ENCODE measurements around the gene ZCCHC18. TPM values are rescaled to one million over a fixed set of nuclear protein-coding genes. Genes with fewer than 3 reads are reported as not detected.
"Not testable (repeated sequence)": the region's sequence is repeated elsewhere in the genome, so short reads cannot be mapped to it uniquely, and the experiment has no call there.

ZCCHC18 gene
- 1 to 10 TPM; 4.0 to 5.0 (median 4.3) TPM for polyA plus RNA-seq

GRCh38 chrX:104112326-104112951, at the start of gene ZCCHC18:
Gene ZCCHC18 (plus strand): TSS chrX:104112523. CDS start chrX:104114112, 1,589 bp downstream.
- H3K27me3 Mint-ChIP-seq (ENCODE audit: low read depth in 3 of 3), result peaks cover 2 to 9% (median 2%) of the 10 kb centered on the region in 3 donors
- H3K27ac Mint-ChIP-seq, result peak within 1 kb of the TSS; percentile 82 to 96 (median 88)
- no peaks in the 10 kb centered on the region for H3K36me3 Mint-ChIP-seq
- peak; percentile 54 to 60 (median 57) for DNase-seq
- H3K4me1 Mint-ChIP-seq, result peaks cover 59 to 61% of the 10 kb centered on the region in 2 donors
- peak within 1 kb of the TSS; percentile 83 to 91 (median 90) for H3K4me3 Mint-ChIP-seq
- no peaks in the 10 kb centered on the region for H3K9me3 Mint-ChIP-seq

GRCh38 chrX:104062636-104063035, 49.7 kb upstream of the ZCCHC18 start:
- H3K9me3 Mint-ChIP-seq; H3K4me1 Mint-ChIP-seq; DNase-seq; H3K27me3 Mint-ChIP-seq (ENCODE audit: low read depth in 3 of 3); H3K36me3 Mint-ChIP-seq; H3K4me3 Mint-ChIP-seq; H3K27ac Mint-ChIP-seq: not testable (repeated sequence)

GRCh38 chrX:104075778-104076445, 36.4 kb upstream of the ZCCHC18 start, which contains the start of gene TMSB15C:
Gene TMSB15C (minus strand): TSS chrX:104076236.
- H3K9me3 Mint-ChIP-seq; DNase-seq; H3K4me1 Mint-ChIP-seq; H3K27ac Mint-ChIP-seq; H3K27me3 Mint-ChIP-seq (ENCODE audit: low read depth in 3 of 3); H3K4me3 Mint-ChIP-seq; H3K36me3 Mint-ChIP-seq: not testable (repeated sequence)

GRCh38 chrX:104077854-104078253, 34.5 kb upstream of the ZCCHC18 start:
- not testable (repeated sequence) for DNase-seq; H3K27me3 Mint-ChIP-seq (ENCODE audit: low read depth in 3 of 3); H3K4me3 Mint-ChIP-seq; H3K36me3 Mint-ChIP-seq; H3K9me3 Mint-ChIP-seq; H3K27ac Mint-ChIP-seq; H3K4me1 Mint-ChIP-seq

- Mint-ChIP-seq H3K36me3 (no peaks in the 10 kb centered on the region), H3K27me3 (ENCODE audit: low read depth in 3 of 3) (peaks cover 0 to 8% (median 5%) of the 10 kb centered on the region in 3 donors), H3K4me3 (no peak overlapping the region), H3K27ac (no peak overlapping the region), H3K4me1 (no peaks in the 10 kb centered on the region), H3K9me3 (no peaks in the 10 kb centered on the region)
- DNase-seq, result no peak
Measured at GRCh38 chrX:104084063-104084462, 28.3 kb upstream of the ZCCHC18 start.

- H3K27me3 Mint-ChIP-seq (ENCODE audit: low read depth in 3 of 3), result peaks cover 0 to 8% (median 5%) of the 10 kb centered on the region in 3 donors
- no peak overlapping the region for H3K4me3 Mint-ChIP-seq
- no peak overlapping the region for H3K27ac Mint-ChIP-seq
- no peaks in the 10 kb centered on the region for H3K36me3 Mint-ChIP-seq
- H3K4me1 Mint-ChIP-seq, result no peaks in the 10 kb centered on the region
- no peaks in the 10 kb centered on the region for H3K9me3 Mint-ChIP-seq
- no peak for DNase-seq
Measured at GRCh38 chrX:104084534-104085277, 27.6 kb upstream of the ZCCHC18 start.

- Mint-ChIP-seq H3K27me3 (ENCODE audit: low read depth in 3 of 3) (peaks cover 0 to 8% (median 5%) of the 10 kb centered on the region in 3 donors), H3K4me3 (no peak overlapping the region), H3K27ac (no peak overlapping the region), H3K36me3 (no peaks in the 10 kb centered on the region), H3K9me3 (no peaks in the 10 kb centered on the region), H3K4me1 (no peaks in the 10 kb centered on the region)
- no peak for DNase-seq
Measured at GRCh38 chrX:104085477-104085876, 26.8 kb upstream of the ZCCHC18 start.

- no peaks in the 10 kb centered on the region for H3K9me3 Mint-ChIP-seq
- no peak for DNase-seq
- H3K4me3 Mint-ChIP-seq, result no peak overlapping the region
- no peaks in the 10 kb centered on the region for H3K4me1 Mint-ChIP-seq
- peaks cover 0 to 8% (median 5%) of the 10 kb centered on the region in 3 donors for H3K27me3 Mint-ChIP-seq (ENCODE audit: low read depth in 3 of 3)
- no peaks in the 10 kb centered on the region for H3K36me3 Mint-ChIP-seq
- no peak overlapping the region for H3K27ac Mint-ChIP-seq
Measured at GRCh38 chrX:104085919-104086318, 26.4 kb upstream of the ZCCHC18 start.

- peak; percentile 59 to 64 (median 64) for DNase-seq
- no peaks in the 10 kb centered on the region for H3K9me3 Mint-ChIP-seq
- peaks cover 0 to 7% (median 0%) of the 10 kb centered on the region in 3 donors for H3K36me3 Mint-ChIP-seq
- peaks cover 0 to 8% (median 3%) of the 10 kb centered on the region in 3 donors for H3K27me3 Mint-ChIP-seq (ENCODE audit: low read depth in 3 of 3)
- H3K27ac Mint-ChIP-seq, result peak overlapping the region in 1 of 6 donors; percentile 18
- peaks cover 3 to 5% of the 10 kb centered on the region in 2 donors for H3K4me1 Mint-ChIP-seq
- peak overlapping the region in 1 of 5 donors; percentile 10 for H3K4me3 Mint-ChIP-seq
Measured at GRCh38 chrX:104098151-104098808, 14.0 kb upstream of the ZCCHC18 start.

- Mint-ChIP-seq H3K36me3 (peaks cover 0 to 7% (median 0%) of the 10 kb centered on the region in 3 donors), H3K27me3 (ENCODE audit: low read depth in 3 of 3) (peaks cover 0 to 8% (median 3%) of the 10 kb centered on the region in 3 donors), H3K4me3 (no peak overlapping the region), H3K27ac (peak overlapping the region in 1 of 6 donors; percentile 25), H3K4me1 (peaks cover 3 to 5% of the 10 kb centered on the region in 2 donors), H3K9me3 (no peaks in the 10 kb centered on the region)
- no peak for DNase-seq
Measured at GRCh38 chrX:104098919-104099318, 13.4 kb upstream of the ZCCHC18 start.

- peaks cover 0 to 3% (median 0%) of the 10 kb centered on the region in 3 donors for H3K27me3 Mint-ChIP-seq (ENCODE audit: low read depth in 3 of 3)
- DNase-seq, result no peak
- H3K4me3 Mint-ChIP-seq, result no peak overlapping the region
- no peaks in the 10 kb centered on the region for H3K9me3 Mint-ChIP-seq
- peaks cover 25 to 31% of the 10 kb centered on the region in 2 donors for H3K4me1 Mint-ChIP-seq
- H3K36me3 Mint-ChIP-seq, result peaks cover 0 to 7% (median 0%) of the 10 kb centered on the region in 3 donors
- peak overlapping the region in 1 of 6 donors; percentile 10 for H3K27ac Mint-ChIP-seq
Measured at GRCh38 chrX:104104676-104105075, 7.6 kb upstream of the ZCCHC18 start.

DNA sequence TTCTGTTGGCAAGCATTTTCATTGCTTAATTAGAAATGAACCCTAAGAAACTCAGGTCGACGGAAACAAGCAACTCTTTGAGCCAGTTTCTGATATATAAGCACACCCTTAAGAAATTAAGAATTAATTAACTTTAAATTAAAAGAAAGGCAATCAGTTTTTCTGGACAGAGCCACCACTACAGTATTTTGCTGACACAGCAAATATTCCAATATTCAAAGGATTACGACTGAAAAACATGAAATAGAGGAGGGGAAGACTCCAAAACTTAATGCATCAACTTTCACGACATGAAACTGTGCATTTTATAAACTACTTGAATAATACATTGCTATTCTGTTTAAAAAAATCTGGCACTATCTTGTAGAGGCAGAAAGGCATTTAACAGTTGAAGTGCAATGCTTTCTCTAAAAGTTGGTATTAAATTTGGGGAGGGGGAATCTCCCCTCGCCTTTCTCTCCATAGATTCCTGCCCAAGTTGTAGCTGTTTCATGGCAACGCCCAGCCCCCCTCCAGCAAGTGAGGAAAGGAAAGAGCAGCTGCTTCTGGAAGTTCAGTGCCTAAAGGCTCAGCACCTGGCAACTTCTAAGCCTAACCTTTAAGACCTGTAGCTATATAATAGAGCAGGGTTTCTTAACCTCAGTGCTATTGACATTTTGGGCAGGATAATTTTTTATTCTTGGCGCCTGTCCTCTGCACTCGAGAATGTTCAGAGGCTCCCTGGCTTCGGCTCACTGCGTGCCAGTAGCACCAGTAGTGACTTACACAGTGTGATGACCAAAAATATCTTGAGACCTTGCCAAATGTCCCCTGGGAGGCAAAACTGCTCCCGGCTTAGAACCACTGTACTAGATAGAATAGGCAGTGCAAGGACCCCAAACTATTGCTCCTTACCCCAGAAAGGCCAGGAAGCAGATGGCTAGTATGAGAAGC, 6.7 kb upstream of the ZCCHC18 start:
- DNase-seq, result no peak
- H3K4me1 Mint-ChIP-seq, result peaks cover 34 to 41% of the 10 kb centered on the region in 2 donors
- H3K36me3 Mint-ChIP-seq, result peaks cover 0 to 7% (median 0%) of the 10 kb centered on the region in 3 donors
- H3K27me3 Mint-ChIP-seq (ENCODE audit: low read depth in 3 of 3), result peaks cover 0 to 3% (median 0%) of the 10 kb centered on the region in 3 donors
- peak overlapping the region in 2 of 6 donors; percentile 55 to 62 for H3K27ac Mint-ChIP-seq
- no peaks in the 10 kb centered on the region for H3K9me3 Mint-ChIP-seq
- no peak overlapping the region for H3K4me3 Mint-ChIP-seq

Measured in immature natural killer cell (primary cell).